ENCODE measurements around the gene IFI16.

The IFI16 gene

DNA sequence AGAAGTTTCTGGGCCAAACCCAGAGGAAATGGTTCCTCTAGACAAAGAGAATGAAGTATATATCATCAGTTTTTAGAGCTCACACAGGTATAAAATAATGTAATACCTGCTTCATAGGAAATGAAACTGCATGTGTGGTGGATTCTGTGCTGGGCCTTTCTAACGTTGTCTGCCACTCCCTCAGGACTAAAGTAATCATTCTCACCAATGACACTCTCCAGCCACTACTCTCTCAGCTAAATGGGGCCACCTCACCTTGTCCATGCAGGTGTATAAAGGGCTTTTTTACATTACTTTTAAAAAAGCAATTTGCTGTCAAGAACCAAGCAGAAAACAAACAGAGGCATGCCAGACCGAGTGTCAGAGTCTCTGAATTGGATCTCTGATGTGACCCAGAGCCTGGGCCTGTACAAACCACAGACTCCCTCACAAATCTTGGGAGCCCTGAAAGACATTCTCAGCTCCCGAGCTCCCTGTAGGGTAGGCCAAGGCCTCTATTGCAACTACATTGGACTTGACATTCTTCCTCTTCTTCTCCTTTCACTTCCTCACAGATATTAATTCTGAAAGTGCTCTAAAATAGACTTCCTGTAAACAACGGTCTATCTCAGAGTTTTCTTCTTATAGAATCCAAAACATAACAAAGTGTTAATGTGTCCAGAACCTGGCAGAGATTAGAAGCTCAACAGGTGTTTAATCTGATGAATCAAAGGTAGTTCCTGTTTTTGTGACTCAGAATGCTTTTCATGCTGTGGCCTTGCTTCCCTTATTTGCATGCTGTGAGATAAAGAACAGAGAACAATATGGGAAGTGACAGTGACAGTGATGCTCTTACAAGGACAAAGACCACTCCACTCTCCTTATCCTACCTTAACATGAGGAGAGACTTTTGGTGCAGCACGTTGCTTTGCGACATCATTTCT, 58.3 kb downstream of the IFI16 start:
- DNase-seq (ENCODE audit: extremely low read depth, insufficient read length): peak; percentile 82
- no peak for TF ChIP-seq CTCF (IDR thresholded peaks at IDR 0.05; ENCODE audit: insufficient read depth, low read length, poor library complexity, severe bottlenecking)
- H3K36me3 ChIP-seq (ENCODE audit: control insufficient read depth, insufficient read depth, low read length): peaks cover 1% of the 10 kb centered on the region
- H3K4me3 ChIP-seq (replicated peaks; ENCODE audit: low read depth, low read length): 0 out of 2 replicates have a peak overlapping the region, but pooled peaks have one; percentile 26
- no peaks in the 10 kb centered on the region for H3K27me3 ChIP-seq (replicated peaks; ENCODE audit: control insufficient read depth, insufficient read depth, low read length)

DNA sequence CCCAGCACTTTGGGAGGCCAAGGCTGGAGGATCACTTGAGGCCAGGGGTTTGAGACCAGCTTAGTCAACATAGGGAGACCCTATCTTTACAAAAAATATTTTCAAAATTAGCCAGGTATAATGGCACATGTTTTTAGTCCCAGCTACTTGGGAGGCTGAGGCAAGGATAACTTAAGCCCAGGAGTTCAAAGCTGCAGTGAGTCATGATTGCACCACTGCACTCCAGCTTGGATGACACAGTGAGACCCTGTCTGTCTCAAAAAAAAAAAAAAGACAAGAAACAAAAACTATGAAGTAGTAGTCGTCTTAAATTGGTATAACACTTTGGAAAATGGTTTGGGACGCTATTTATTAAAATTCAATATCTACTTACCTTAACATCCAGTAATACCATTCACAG, 59.2 kb downstream of the IFI16 start:
- Histone ChIP-seq H3K36me3 (ENCODE audit: control insufficient read depth, insufficient read depth, low read length) (peaks cover 1% of the 10 kb centered on the region), H3K4me3 (replicated peaks; ENCODE audit: low read depth, low read length) (no peak overlapping the region), H3K27me3 (replicated peaks; ENCODE audit: control insufficient read depth, insufficient read depth, low read length) (no peaks in the 10 kb centered on the region)
- no peak for TF ChIP-seq CTCF (IDR thresholded peaks at IDR 0.05; ENCODE audit: insufficient read depth, low read length, poor library complexity, severe bottlenecking)
- no peak for DNase-seq (ENCODE audit: extremely low read depth, insufficient read length)

DNA sequence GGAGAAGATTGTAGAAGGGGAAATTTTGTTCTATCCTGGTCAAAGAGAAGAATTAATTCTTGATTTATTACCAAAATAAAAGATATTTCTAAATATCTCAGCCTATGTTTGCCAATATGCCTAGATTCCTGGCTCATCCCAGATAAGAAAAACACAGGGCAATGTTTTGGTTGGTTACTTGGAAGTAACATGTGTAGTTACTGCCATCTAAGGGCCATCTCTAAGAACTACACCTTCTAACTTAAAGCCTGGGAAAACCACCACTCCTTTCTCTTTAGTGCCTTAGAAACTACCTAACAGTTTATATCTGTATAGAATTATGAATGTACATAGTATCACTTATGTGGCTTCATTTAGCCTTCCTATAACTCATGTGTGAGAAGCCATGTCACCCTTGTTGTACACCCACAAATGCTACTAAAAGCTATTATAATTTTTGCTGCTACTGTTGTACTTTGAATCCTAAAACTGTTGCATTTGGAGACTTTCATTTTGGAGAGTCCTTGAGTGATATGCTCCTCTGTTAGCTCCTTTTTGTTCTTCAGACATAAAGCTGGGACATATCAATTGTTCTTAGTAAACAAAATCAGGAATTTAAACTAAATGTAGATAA, 62.4 kb downstream of the IFI16 start:
- no peak for DNase-seq (ENCODE audit: extremely low read depth, insufficient read length)
- Histone ChIP-seq H3K36me3 (ENCODE audit: control insufficient read depth, insufficient read depth, low read length) (no peaks in the 10 kb centered on the region), H3K4me3 (replicated peaks; ENCODE audit: low read depth, low read length) (no peak overlapping the region), H3K27me3 (replicated peaks; ENCODE audit: control insufficient read depth, insufficient read depth, low read length) (no peaks in the 10 kb centered on the region)
- peak; percentile 54 for TF ChIP-seq CTCF (IDR thresholded peaks at IDR 0.05; ENCODE audit: insufficient read depth, low read length, poor library complexity, severe bottlenecking)

GRCh38 chr1:159076438-159077119, 66.9 kb downstream of the IFI16 start, which contains the start of gene AIM2:
Gene AIM2 (minus strand): TSS chr1:159076766. CDS start chr1:159073499, 3,267 bp downstream.
- no peak for TF ChIP-seq CTCF (IDR thresholded peaks at IDR 0.05; ENCODE audit: insufficient read depth, low read length, poor library complexity, severe bottlenecking)
- DNase-seq (ENCODE audit: extremely low read depth, insufficient read length): peak; percentile 91
- peak within 1 kb of the TSS; percentile 76 for H3K4me3 ChIP-seq (replicated peaks; ENCODE audit: low read depth, low read length)

GRCh38 chr1:159077120-159077961, 67.6 kb downstream of the IFI16 start:
- no peaks in the 10 kb centered on the region for H3K36me3 ChIP-seq (ENCODE audit: control insufficient read depth, insufficient read depth, low read length)
- no peak for TF ChIP-seq CTCF (IDR thresholded peaks at IDR 0.05; ENCODE audit: insufficient read depth, low read length, poor library complexity, severe bottlenecking)
- no peaks in the 10 kb centered on the region for H3K27me3 ChIP-seq (replicated peaks; ENCODE audit: control insufficient read depth, insufficient read depth, low read length)
- H3K4me3 ChIP-seq (replicated peaks; ENCODE audit: low read depth, low read length): peak overlapping the region; percentile 76
- DNase-seq (ENCODE audit: extremely low read depth, insufficient read length): peak; percentile 78

More at GRCh38 chr1:159076438-159077119, 66.9 kb downstream of the IFI16 start, which contains the start of gene AIM2:
- no peaks in the 10 kb centered on the region for H3K36me3 ChIP-seq (ENCODE audit: control insufficient read depth, insufficient read depth, low read length)
- H3K27me3 ChIP-seq (replicated peaks; ENCODE audit: control insufficient read depth, insufficient read depth, low read length): no peaks in the 10 kb centered on the region

Measured in GM06990 (cell line).